Panc1 (cell line): Measurements from ENCODE around the gene B4GALT3. TPM values are rescaled to one million over a fixed set of nuclear protein-coding genes. Genes with fewer than 3 reads are reported as not detected.

ENCODE experiments used
- ATAC-seq: fragments of 200-7000 bp; cut with Tn5 transposase; 2 replicates; pipeline ENCODE4 v1.9.1; 2020; ENCODE audit warnings: mild to moderate bottlenecking, moderate library complexity
- BruUV-seq: library from RNA; stranded (reverse); fragments of 400-500 nt; replicated peaks from 2 replicates; lab custom pipeline; 2021; lab: Mats Ljungman, UMichigan
- CTCF ChIA-PET: fragments of 300-600 bp; sonication (Branson Sonifier 250); formaldehyde crosslinking; loops from one replicate; lab custom pipeline; 2022; ENCODE audit warnings: antibody characterized with exemption; lab: Charles Lee
- POLR2A ChIA-PET: fragments of 300-600 bp; sonication (Branson Sonifier 250); formaldehyde crosslinking; loops from one replicate; lab custom pipeline; 2022; ENCODE audit warnings: antibody characterized with exemption; lab: Charles Lee
- DNase-seq: peaks from one replicate; pipeline ENCODE4 v3.0.0-alpha.2; 2010; ENCODE audit warnings: low read depth, low spot score
- H3K27ac ChIP-seq: 2 replicates; pipeline ENCODE4 v1.5.1; 2011; ENCODE audit warnings: mild to moderate bottlenecking, low read length, inconsistent platforms
- H3K27me3 ChIP-seq: fragments of 200-500 bp; sonication (Bioruptor generic); 2 replicates; pipeline ENCODE4 v1.6.0; 2014; ENCODE audit warnings: low read length, inconsistent platforms; ENCODE audit not compliant: control insufficient read depth, insufficient read depth
- H3K36me3 ChIP-seq: fragments of 200-500 bp; sonication (Bioruptor generic); 2 replicates; pipeline ENCODE4 v1.5.1; 2014; ENCODE audit warnings: inconsistent platforms, mild to moderate bottlenecking, low read length, moderate library complexity; ENCODE audit not compliant: control insufficient read depth, insufficient read depth
- H3K4me1 ChIP-seq: 2 replicates; pipeline ENCODE4 v1.5.1; 2011; ENCODE audit warnings: inconsistent platforms, mild to moderate bottlenecking, low read length, moderate library complexity; ENCODE audit not compliant: control insufficient read depth, insufficient read depth
- H3K4me3 ChIP-seq, 2 experiments: 2 replicates each; pipeline ENCODE4 v1.5.1; 2011 to 2012; ENCODE audit warnings: low read depth in 2 of 2, low read length in 2 of 2, mild to moderate bottlenecking in 2 of 2, inconsistent platforms in 1 of 2, moderate library complexity in 1 of 2
- H3K9me3 ChIP-seq: fragments of 200-500 bp; sonication (Bioruptor generic); 2 replicates; pipeline ENCODE4 v1.5.1; 2014; ENCODE audit warnings: low read depth, mild to moderate bottlenecking, inconsistent platforms, low read length, moderate library complexity; ENCODE audit not compliant: control insufficient read depth, insufficient read depth
- CTCF ChIP-seq: fragments of 450-650 bp; IDR thresholded peaks from 2 replicates; pipeline ENCODE4 v1.5.1; 2017; ENCODE audit warnings: mild to moderate bottlenecking
- POLR2AphosphoS5 ChIP-seq: IDR thresholded peaks from 2 replicates; pipeline ENCODE4 v1.6.1; 2012; ENCODE audit warnings: mild to moderate bottlenecking, low read depth, low read length, moderate library complexity
- REST ChIP-seq, 2 experiments: IDR thresholded peaks; 2 replicates each; pipeline ENCODE4 v1.6.1; 2011 to 2012; ENCODE audit warnings: low read depth in 2 of 2, control low read depth in 1 of 2, low read length in 1 of 2, mild to moderate bottlenecking in 1 of 2, moderate library complexity in 1 of 2; ENCODE audit not compliant: insufficient read depth in 1 of 2
- SIN3A ChIP-seq: IDR thresholded peaks from 2 replicates; pipeline ENCODE4 v1.6.1; 2012; ENCODE audit warnings: low read depth, mild to moderate bottlenecking, low read length, moderate library complexity, borderline replicate concordance; ENCODE audit not compliant: insufficient read depth
- TCF7L2 ChIP-seq: IDR thresholded peaks from 2 replicates; pipeline ENCODE4 v1.6.1; 2011; ENCODE audit warnings: mild to moderate bottlenecking, low read depth, low read length, inconsistent platforms
- in situ Hi-C: cut with HindIII; loops from 2 replicates; pipeline ENCODE4 v1.10.0; 2016; ENCODE audit warnings: low sequenced_read_pairs, low pct_unique_long_range_greater_than_20kb
- intact Hi-C: fragments of 100-400 bp; cut with micrococcal nuclease; formaldehyde crosslinking; loops from one replicate; pipeline ENCODE4 v1.10.0; 2022; ENCODE audit not compliant: unreplicated experiment
- total RNA-seq: library from RNA; stranded (reverse); gene quantifications from one replicate; pipeline ENCODE4 v1.2.1, GENCODE V29; 2021; ENCODE audit not compliant: unreplicated experiment

Gene B4GALT3
- total RNA-seq, 1 experiment from 2014 or later = 28.6 TPM

GRCh38 chr1:161220002-161220401 lies 42.7 kb upstream of the B4GALT3 start:
- in situ Hi-C loops = loop anchor here (25.0 kb wide), 1 partner anchor 167 kb away; no protein-coding TSS in a partner anchor

More at GRCh38 chr1:161220002-161220401, 42.7 kb upstream of the B4GALT3 start:
- ATAC-seq (no peak), DNase-seq (no peak)
- H3K27me3 ChIP-seq = no peaks in the 10 kb centered on the region
- CTCF ChIA-PET = interaction anchor here (0.7 kb wide), 1 partner anchor 175 kb away, joined by 6 read pairs; no protein-coding TSS in a partner anchor
- intact Hi-C loops = no loop called here
- TF ChIP-seq SIN3A (no peak), CTCF (no peak), REST (IDR thresholded peaks at IDR 0.05; ENCODE audit: insufficient read depth in 1 of 2, low read depth in 2 of 2, low read length in 1 of 2) (no peak), TCF7L2 (no peak), POLR2AphosphoS5 (no peak)
- no peaks in the 10 kb centered on the region for H3K4me1 ChIP-seq
- no peak overlapping the region for H3K27ac ChIP-seq
- H3K36me3 ChIP-seq = no peaks in the 10 kb centered on the region
- no peak overlapping the region for H3K4me3 ChIP-seq
- POLR2A ChIA-PET = interaction anchor here (0.6 kb wide), 1 partner anchor 12 kb away, joined by 8 read pairs; no protein-coding TSS in a partner anchor
- H3K9me3 ChIP-seq = no peaks in the 10 kb centered on the region
- BruUV-seq = no TSS peak
